GM12878 (cell line): Measurements from ENCODE around the gene STX12. TPM values are rescaled to one million over a fixed set of nuclear protein-coding genes. Genes with fewer than 3 reads are reported as not detected.
"Not testable (repeated sequence)": the region's sequence is repeated elsewhere in the genome, so short reads cannot be mapped to it uniquely, and the experiment has no call there.

Source experiments
- ATAC-seq: fragments of 200-7000 bp; cut with Tn5 transposase; 3 replicates; pipeline ENCODE4 v1.9.1; 2020; ENCODE audit warnings: mild to moderate bottlenecking, moderate library complexity
- BruUV-seq: library from RNA; stranded (reverse); fragments of 400-500 nt; replicated peaks from 2 replicates; lab custom pipeline; 2021; lab: Mats Ljungman, UMichigan
- CTCF ChIA-PET: fragments of 300-600 bp; sonication (Branson Sonifier 250); formaldehyde crosslinking; extraction: SDS; loops from one replicate; lab custom pipeline; 2021; ENCODE audit warnings: inconsistent platforms; lab: Yijun Ruan, JAX
- POLR2A ChIA-PET: fragments of 350-600 bp; formaldehyde crosslinking; extraction: SDS; loops from one replicate; lab custom pipeline; 2021; ENCODE audit warnings: inconsistent platforms; lab: Charles Lee
- RAD21 ChIA-PET: fragments of 300-600 bp; sonication (Branson Sonifier 250); formaldehyde crosslinking; loops from one replicate; lab custom pipeline; 2023; ENCODE audit warnings: antibody characterized with exemption; ENCODE audit not compliant: unreplicated experiment; lab: Charles Lee
- SMC1A ChIA-PET: fragments of 300-600 bp; sonication (Branson Sonifier 250); formaldehyde crosslinking; loops from one replicate; lab custom pipeline; 2023; ENCODE audit not compliant: unreplicated experiment, uncharacterized antibody; lab: Charles Lee
- DNase-seq: peaks from one replicate; pipeline ENCODE4 v3.0.0-alpha.2; 2011; ENCODE audit warnings: low read depth, low spot score
- FAIRE-seq: peaks from 3 replicates; lab custom pipeline; 2011; peaks lifted over from hg19 to GRCh38; lab: Jason Lieb, UNC
- H2AFZ ChIP-seq: 2 replicates; pipeline ENCODE4 v1.6.0; 2011; ENCODE audit warnings: low read depth, low read length, control low read depth; ENCODE audit not compliant: control insufficient read depth
- H3K27ac ChIP-seq: 2 replicates; pipeline ENCODE4 v1.5.1; 2011; ENCODE audit warnings: control low read depth; ENCODE audit not compliant: control insufficient read depth, insufficient read depth
- H3K27me3 ChIP-seq, 2 experiments: replicated peaks in 1 of 2; 2 replicates each; pipeline versions ENCODE4 v1.6.0 to v1.6.1; 2011; ENCODE audit warnings: low read length in 1 of 2; ENCODE audit not compliant: control insufficient read depth in 2 of 2, insufficient read depth in 2 of 2
- H3K36me3 ChIP-seq, 2 experiments: 2 replicates each; pipeline ENCODE4 v1.5.1; 2011; ENCODE audit warnings: low read length in 1 of 2; ENCODE audit not compliant: control insufficient read depth in 2 of 2, insufficient read depth in 2 of 2
- H3K4me1 ChIP-seq: 2 replicates; pipeline ENCODE4 v1.6.1; 2011; ENCODE audit warnings: mild to moderate bottlenecking, low read length, moderate library complexity, mixed read lengths; ENCODE audit not compliant: control insufficient read depth, insufficient read depth
- H3K4me2 ChIP-seq: 2 replicates; pipeline ENCODE4 v1.6.0; 2011; ENCODE audit warnings: control low read depth; ENCODE audit not compliant: control insufficient read depth, insufficient read depth
- H3K4me3 ChIP-seq: fragments of 200-600 bp; sonication (generic); 2 replicates; pipeline ENCODE4 v1.5.1; 2016
- H3K79me2 ChIP-seq: 2 replicates; pipeline ENCODE4 v1.6.0; 2011; ENCODE audit warnings: low read length; ENCODE audit not compliant: control insufficient read depth, insufficient read depth
- H3K9ac ChIP-seq: 2 replicates; pipeline ENCODE4 v1.8.0; 2011; ENCODE audit warnings: low read length, control low read depth, mixed read lengths; ENCODE audit not compliant: control insufficient read depth, insufficient read depth
- H3K9me3 ChIP-seq: replicated peaks from 3 replicates; pipeline ENCODE4 v1.5.1; 2011; ENCODE audit warnings: mild to moderate bottlenecking, low read length; ENCODE audit not compliant: control insufficient read depth, insufficient read depth
- H4K20me1 ChIP-seq: 2 replicates; pipeline ENCODE4 v1.6.0; 2011; ENCODE audit not compliant: control insufficient read depth, insufficient read depth
- RELA ChIP-seq: fragments of 450-650 bp; IDR thresholded peaks from 2 replicates; pipeline ENCODE4 v1.8.0; 2014; ENCODE audit warnings: borderline replicate concordance; ENCODE audit not compliant: partially characterized antibody
- WGBS: methylation state at CpG from one replicate; pipeline ENCODE4 v1.1.6; 2016; ENCODE audit warnings: low lambda C conversion rate; ENCODE audit not compliant: insufficient replicate concordance, insufficient coverage; ENCODE audit errors: missing lambda C conversion rate; 5-methylcytosine and 5-hydroxymethylcytosine counted together
- in situ Hi-C: fragments of 300-500 bp; cut with MboI; formaldehyde crosslinking; loops from 9 replicates; pipeline ENCODE4 v1.14.3; 2018; ENCODE audit warnings: mixed read lengths
- intact Hi-C: fragments of 100-400 bp; cut with micrococcal nuclease; formaldehyde crosslinking; loops from one replicate; pipeline ENCODE4 v1.14.2; 2022; ENCODE audit not compliant: unreplicated experiment
- polyA plus RNA-seq, 11 experiments: library from polyadenylated mRNA; depleted of rRNA in 4 of 11; unstranded in 6 of 11; stranded (reverse) in 5 of 11; fragments of >200 nt; fragmentation: Nextera tagmentation in 4 of 11; fragmentation: Illumina TruSeq in 1 of 11; extraction: Ambion mirVana in 4 of 11; extraction: Trizol in 1 of 11; gene quantifications; 1 replicate in 1 of 11; 2 replicates in 10 of 11; pipeline versions ENCODE4 v1.2.1 to v1.2.3, GENCODE V29; 2011 to 2016; ENCODE audit warnings: inconsistent platforms in 2 of 11, missing spikeins in 2 of 11, low read depth in 1 of 11
- total RNA-seq, 4 experiments: library from RNA; depleted of rRNA in 3 of 4; stranded (reverse); fragments of >200 nt in 3 of 4; fragmentation: Illumina TruSeq in 1 of 4; extraction: Trizol in 1 of 4; gene quantifications; 2 replicates each; pipeline versions ENCODE4 v1.2.1 to v1.2.3, GENCODE V29; 2013 to 2021

STX12 gene
- total and polyA plus RNA-seq, 10 of the 15 experiments (the other 5 are each of a cell fraction or from before 2014, with no cell fraction given): 20.2 to 35.0 (median 28.1) TPM

GRCh38 chr1:27824411-27824810, 51.4 kb downstream of the STX12 start (continued):
- no peak for TF ChIP-seq RELA

GRCh38 chr1:27829339-27829960, 56.4 kb downstream of the STX12 start:
- H3K9me3 ChIP-seq, BruUV-seq, in situ Hi-C loops, intact Hi-C loops, H3K36me3 ChIP-seq, FAIRE-seq, H3K27me3 ChIP-seq, H3K27ac ChIP-seq, ATAC-seq, H2AFZ ChIP-seq, H3K9ac ChIP-seq, H3K4me1 ChIP-seq, DNase-seq, H4K20me1 ChIP-seq: not testable (repeated sequence)
- Histone ChIP-seq H3K4me3 (peak overlapping the region; percentile 90; the same call in 1 of the 2 replicates), H3K4me2 (peak overlapping the region; percentile 64; the same call in 1 of the 2 replicates), H3K79me2 (peaks cover 39% of the 10 kb centered on the region)
- POLR2A ChIA-PET: interaction anchor here (0.5 to 1.7 kb wide), 4 partner anchors 19 to 157 kb away, joined by 3 to 4 read pairs (median 4); partner anchors contain the start of genes IFI6 and STX12
- WGBS: 97% methylated on average over 3 of the region's 4 CpGs
- SMC1A ChIA-PET: interaction anchor here (0.7 to 1.3 kb wide), 5 partner anchors 13 to 165 kb away, joined by 3 to 6 read pairs (median 3); partner anchors contain the start of genes IFI6 and STX12
- RAD21 ChIA-PET: interaction anchor here (0.9 to 1.8 kb wide), 3 partner anchors 57 to 258 kb away, joined by 3 to 8 read pairs (median 5); partner anchors contain the start of genes EYA3 and STX12
- CTCF ChIA-PET: interaction anchor here (0.7 to 4.8 kb wide), 3 partner anchors 31 to 162 kb away, joined by 3 to 32 read pairs (median 3); partner anchors contain the start of gene IFI6
